Right ventricle myocardium inferior (tissue), 1 donor: Measurements from ENCODE around the gene SRL. TPM values are rescaled to one million over a fixed set of nuclear protein-coding genes. Genes with fewer than 3 reads are reported as not detected.
A peak's percentile ranks its signal among the peaks of the same experiment; 100 is the strongest.

ENCODE experiments used
- ATAC-seq: fragments of 200-7000 bp; cut with Tn5 transposase; one replicate; pipeline ENCODE4 v1.9.1; 2020; ENCODE audit warnings: mild to moderate bottlenecking, moderate library complexity
- DNase-seq: peaks from one replicate; pipeline ENCODE4 v3.0.0; 2021; ENCODE audit errors: missing footprints
- intact Hi-C: fragments of 100-400 bp; cut with DNase I; formaldehyde crosslinking; loops from one replicate; pipeline ENCODE4 v1.11.0; 2022
- total RNA-seq: library from RNA; stranded (reverse); fragmentation: NEBNext Ultra II Directional; extraction: Animal tissue kit (Norgen Biotek cat#: 25700); gene quantifications from one replicate; pipeline ENCODE4 v1.2.1, GENCODE V29; 2021
- donor health status: DM: no; HTN: yes; CAD: no; lungs with severe emphysema.

Gene SRL
- total RNA-seq, 1 donor from 2014 or later: 419 TPM

- no peak for ATAC-seq
- intact Hi-C loops: loop anchor here (2.0 kb wide), 1 partner anchor 27 kb away; no protein-coding TSS in a partner anchor
Measured at GRCh38 chr16:4239682-4240175, 2.2 kb downstream of the SRL start.

GRCh38 chr16:4239020-4239419 is 2.9 kb downstream of the SRL start:
- DNase-seq: peak; percentile 63
- intact Hi-C loops: no loop called here
- peak; percentile 15 for ATAC-seq

More at GRCh38 chr16:4239682-4240175, 2.2 kb downstream of the SRL start:
- DNase-seq: peak; percentile 13

- peak; percentile 38 for ATAC-seq
- intact Hi-C loops: loop anchor here (2.0 kb wide), 1 partner anchor 15 kb away; no protein-coding TSS in a partner anchor
- peak; percentile 25 for DNase-seq
Measured at GRCh38 chr16:4233431-4233830, 8.4 kb downstream of the SRL start.

- intact Hi-C loops: loop anchor here (2.0 kb wide), 1 partner anchor 14 kb away; no protein-coding TSS in a partner anchor
Measured at GRCh38 chr16:4232541-4233386, 9.1 kb downstream of the SRL start.

GRCh38 chr16:4231886-4232285 is 10.0 kb downstream of the SRL start:
- intact Hi-C loops: loop anchor here (2.0 kb wide), 1 partner anchor 13 kb away; no protein-coding TSS in a partner anchor
- ATAC-seq: peak; percentile 29
- no peak for DNase-seq

More at GRCh38 chr16:4232541-4233386, 9.1 kb downstream of the SRL start:
- DNase-seq (no peak), ATAC-seq (peak; percentile 59)

- peak; percentile 67 for ATAC-seq
- intact Hi-C loops: no loop called here
- no peak for DNase-seq
Measured at GRCh38 chr16:4231367-4231766, 10.5 kb downstream of the SRL start.

- intact Hi-C loops: no loop called here
- DNase-seq: no peak
- no peak for ATAC-seq
Measured at GRCh38 chr16:4227040-4227332, 14.9 kb downstream of the SRL start.

- DNase-seq: no peak
- intact Hi-C loops: no loop called here
- no peak for ATAC-seq
Measured at GRCh38 chr16:4226251-4227039, 15.4 kb downstream of the SRL start.

- no peak for ATAC-seq
- intact Hi-C loops: no loop called here
- DNase-seq: no peak
Measured at GRCh38 chr16:4225075-4225474, 16.8 kb downstream of the SRL start.

- DNase-seq (no peak), ATAC-seq (no peak)
- intact Hi-C loops: no loop called here
Measured at GRCh38 chr16:4220358-4220757, 21.5 kb downstream of the SRL start.

- DNase-seq: no peak
- ATAC-seq: peak; percentile 9
- intact Hi-C loops: loop anchor here (2.0 kb wide), 1 partner anchor 15 kb away; no protein-coding TSS in a partner anchor
Measured at GRCh38 chr16:4218202-4218601, 23.7 kb downstream of the SRL start.

- ATAC-seq (peak; percentile 87), DNase-seq (peak; percentile 79)
- intact Hi-C loops: loop anchor here (2.0 kb wide), 1 partner anchor 15 kb away; no protein-coding TSS in a partner anchor
Measured at GRCh38 chr16:4217204-4218131, 24.4 kb downstream of the SRL start.

GRCh38 chr16:4216596-4216995 is 25.3 kb downstream of the SRL start:
- no peak for DNase-seq
- ATAC-seq: no peak
- intact Hi-C loops: no loop called here

- DNase-seq (peak; percentile 48), ATAC-seq (no peak)
- intact Hi-C loops: no loop called here
Measured at GRCh38 chr16:4215106-4215505, 26.8 kb downstream of the SRL start.

GRCh38 chr16:4214215-4214621 is 27.7 kb downstream of the SRL start:
- intact Hi-C loops: no loop called here
- DNase-seq (no peak), ATAC-seq (no peak)

GRCh38 chr16:4213737-4214136 is 28.1 kb downstream of the SRL start:
- ATAC-seq: no peak
- intact Hi-C loops: loop anchor here (2.0 kb wide), 1 partner anchor 27 kb away; no protein-coding TSS in a partner anchor
- no peak for DNase-seq

GRCh38 chr16:4212934-4213296 is 29.0 kb downstream of the SRL start:
- DNase-seq: no peak
- intact Hi-C loops: loop anchor here (2.0 kb wide), 1 partner anchor 28 kb away; no protein-coding TSS in a partner anchor

GRCh38 chr16:4212211-4212933 is 29.5 kb downstream of the SRL start:
- ATAC-seq (peak; percentile 88), DNase-seq (peak; percentile 88)
- intact Hi-C loops: loop anchor here (2.0 kb wide), 1 partner anchor 28 kb away; no protein-coding TSS in a partner anchor

More at GRCh38 chr16:4212934-4213296, 29.0 kb downstream of the SRL start:
- no peak for ATAC-seq
